HG02798 (cell line): Measurements from ENCODE around the gene SIL1.
"Not testable (repeated sequence)": the region's sequence is repeated elsewhere in the genome, so short reads cannot be mapped to it uniquely, and the experiment has no call there.

ENCODE experiments used
- ATAC-seq: cut with Tn5 transposase; IDR thresholded peaks from one replicate; pipeline ENCODE4 v1.9.1; 2021; ENCODE audit warnings: mild to moderate bottlenecking; ENCODE audit not compliant: unreplicated experiment, poor library complexity

The SIL1 gene

GRCh38 chr5:139205124-139205523 is 7.0 kb upstream of the SIL1 start:
- no peak for ATAC-seq

DNA sequence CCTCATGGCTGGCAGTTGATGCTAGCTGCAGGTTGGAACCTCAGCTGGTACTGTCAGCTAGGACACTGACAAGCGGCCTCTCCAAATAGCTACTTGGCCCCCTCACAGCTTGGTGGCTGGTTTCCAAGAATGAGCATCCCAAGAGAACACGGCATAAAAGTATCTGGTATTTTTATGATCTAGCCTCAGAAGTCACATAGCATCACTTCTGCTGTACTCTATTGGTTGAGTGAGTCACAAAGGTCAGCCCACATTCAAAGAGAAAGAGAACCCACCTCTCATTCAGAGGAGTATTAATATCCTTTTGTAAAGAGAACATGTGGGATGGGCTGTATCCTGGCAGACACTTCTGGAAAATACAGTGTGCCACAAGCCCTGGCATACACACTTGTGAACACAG is 6.0 kb upstream of the SIL1 start:
- ATAC-seq = no peak

DNA sequence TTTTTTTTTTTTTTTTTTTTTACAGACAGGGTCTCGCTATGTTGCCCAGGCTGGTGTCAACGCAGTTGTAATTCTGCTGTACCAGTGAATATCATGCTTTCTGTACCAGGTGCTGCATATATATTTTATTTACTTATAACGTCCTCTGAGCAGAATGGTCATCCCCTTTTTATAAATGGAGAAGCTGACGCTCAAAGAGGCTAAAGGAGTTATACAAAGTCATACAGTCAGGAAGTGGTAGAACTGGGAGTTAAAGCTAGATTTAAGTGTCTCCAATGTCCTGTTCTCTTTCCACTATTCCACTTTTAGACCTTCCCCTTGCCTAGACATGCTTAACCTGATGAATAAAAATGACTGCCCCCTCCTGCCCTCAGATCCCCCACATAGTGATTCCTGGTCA is 1.2 kb upstream of the SIL1 start:
- no peak for ATAC-seq

DNA sequence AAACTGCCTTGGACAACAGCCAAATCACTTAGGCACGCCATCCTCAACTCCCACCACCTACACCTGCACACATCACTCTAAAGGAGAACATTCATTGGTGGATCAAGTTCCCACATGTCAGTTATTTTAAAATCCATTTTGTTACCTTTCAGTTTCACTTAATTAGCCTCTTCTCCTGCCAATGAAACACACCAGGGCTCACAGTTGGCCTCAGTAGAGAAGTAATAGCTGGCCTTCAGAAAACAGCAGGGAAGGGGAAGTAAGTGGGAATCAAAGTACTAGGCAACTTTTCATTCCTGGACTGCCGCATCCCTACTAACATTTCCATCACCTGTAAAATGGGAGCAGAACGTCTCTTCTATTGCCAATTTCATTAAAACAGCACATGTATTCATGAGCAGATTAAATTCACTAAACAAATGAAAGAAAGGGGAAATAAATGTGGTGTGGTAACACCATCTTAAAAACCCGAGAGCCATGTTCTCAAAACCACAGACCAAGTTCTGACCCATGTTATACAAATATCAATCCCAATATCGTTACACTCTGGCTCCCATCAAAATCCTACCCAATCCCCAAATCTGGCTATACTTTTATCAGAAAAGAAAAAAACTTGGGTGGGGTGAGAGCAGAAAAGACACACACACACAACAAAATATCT is 1.7 kb downstream of the SIL1 start:
- no peak for ATAC-seq

DNA sequence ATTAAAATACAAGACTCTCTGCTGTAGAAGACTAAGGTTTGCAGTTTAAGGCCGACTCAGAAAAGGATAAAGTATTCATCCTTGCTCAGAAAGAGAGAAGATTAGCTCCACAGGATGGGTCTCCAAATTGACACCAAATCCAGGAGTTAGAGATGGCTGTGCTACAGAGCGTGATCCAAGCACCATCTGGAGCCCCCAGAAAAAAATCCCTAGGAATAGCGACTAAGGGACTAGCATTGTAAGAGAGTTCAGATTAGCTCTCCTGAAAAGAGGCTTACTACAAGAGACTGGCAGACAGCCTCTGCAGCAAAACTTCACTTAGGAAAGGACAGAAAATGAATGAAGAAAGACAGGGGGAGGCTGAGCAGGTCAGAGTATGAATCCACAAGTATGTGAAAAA is 3.7 kb downstream of the SIL1 start:
- no peak for ATAC-seq

- ATAC-seq = no peak
Measured at GRCh38 chr5:139193928-139194327, 4.2 kb downstream of the SIL1 start.

GRCh38 chr5:139192906-139193305 is 5.3 kb downstream of the SIL1 start:
- not testable (repeated sequence) for ATAC-seq

- not testable (repeated sequence) for ATAC-seq
Measured at GRCh38 chr5:139191954-139192353, 6.2 kb downstream of the SIL1 start.

- no peak for ATAC-seq
Measured at GRCh38 chr5:139190125-139190524, 8.0 kb downstream of the SIL1 start.

- no peak for ATAC-seq
Measured at GRCh38 chr5:139188558-139189270, 9.5 kb downstream of the SIL1 start.

DNA sequence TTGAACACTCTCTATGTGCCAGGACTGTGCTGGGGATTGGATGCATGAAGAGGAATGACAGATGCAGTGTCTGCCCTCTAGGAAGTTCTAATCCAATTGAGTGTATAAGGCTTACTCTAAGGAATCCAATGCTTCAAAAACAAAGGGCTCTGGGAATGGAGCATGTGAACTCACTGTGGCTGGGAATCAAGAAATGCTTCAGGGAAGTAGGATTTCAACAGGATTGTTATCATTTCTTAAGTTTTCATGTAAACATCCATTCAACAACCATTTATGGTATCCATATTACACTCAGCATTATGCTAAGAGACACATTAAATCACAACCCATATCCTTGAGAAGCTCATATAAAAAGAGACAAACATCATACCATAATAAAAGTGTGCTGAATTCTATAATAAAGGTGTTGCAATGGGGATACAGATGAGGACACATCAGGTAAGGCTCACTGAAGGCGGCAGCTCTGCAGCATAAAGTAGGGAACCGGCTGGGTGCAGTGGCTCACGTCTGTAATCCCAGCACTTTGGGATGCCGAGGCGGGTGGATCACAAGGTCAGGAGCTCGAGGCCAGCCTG is 11.3 kb downstream of the SIL1 start:
- ATAC-seq = no peak

GRCh38 chr5:139186261-139186660 is 11.9 kb downstream of the SIL1 start:
- no peak for ATAC-seq

DNA sequence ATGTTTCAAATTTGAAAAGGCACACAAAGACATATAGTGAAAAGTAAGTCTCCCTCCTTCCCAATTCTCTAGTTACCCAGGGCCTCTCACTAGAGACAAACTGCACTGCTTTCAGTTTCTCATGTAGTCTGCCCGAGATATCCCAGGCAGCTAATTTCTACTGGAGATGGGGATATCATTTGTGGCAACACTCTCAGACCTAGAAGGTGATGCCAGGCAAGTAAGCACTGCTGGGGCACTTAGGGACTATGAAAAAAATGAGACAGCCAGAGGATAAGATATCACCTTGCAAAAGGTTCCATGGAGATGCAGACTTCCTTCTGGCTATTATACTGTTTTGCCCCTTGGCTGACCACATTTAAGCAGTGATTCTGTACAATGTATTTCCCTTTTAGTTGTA is 12.6 kb downstream of the SIL1 start:
- ATAC-seq = no peak

DNA sequence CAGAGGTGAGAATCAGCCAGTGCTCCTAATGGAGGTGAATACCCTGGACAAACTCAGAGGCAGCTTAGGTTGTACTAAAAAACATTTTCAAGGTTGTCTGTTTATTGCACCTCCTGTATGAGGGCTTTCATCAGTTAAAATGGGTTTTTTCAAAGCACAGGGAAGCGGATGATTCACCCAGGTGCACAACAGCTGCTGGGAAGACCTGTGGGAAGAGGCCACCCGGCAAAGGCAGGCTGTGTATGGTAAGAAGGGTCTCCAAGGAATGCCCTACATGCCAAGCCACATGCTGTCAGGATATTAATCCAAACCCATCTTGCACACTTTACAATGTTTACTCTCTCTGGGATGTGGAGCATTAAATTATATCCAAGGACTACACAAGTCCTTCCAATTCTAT is 14.7 kb downstream of the SIL1 start:
- no peak for ATAC-seq

- no peak for ATAC-seq
Measured at GRCh38 chr5:139182528-139183296, 15.5 kb downstream of the SIL1 start.

- no peak for ATAC-seq
Measured at GRCh38 chr5:139181835-139182452, 16.2 kb downstream of the SIL1 start.

- ATAC-seq = no peak
Measured at GRCh38 chr5:139181322-139181730, 16.8 kb downstream of the SIL1 start.

DNA sequence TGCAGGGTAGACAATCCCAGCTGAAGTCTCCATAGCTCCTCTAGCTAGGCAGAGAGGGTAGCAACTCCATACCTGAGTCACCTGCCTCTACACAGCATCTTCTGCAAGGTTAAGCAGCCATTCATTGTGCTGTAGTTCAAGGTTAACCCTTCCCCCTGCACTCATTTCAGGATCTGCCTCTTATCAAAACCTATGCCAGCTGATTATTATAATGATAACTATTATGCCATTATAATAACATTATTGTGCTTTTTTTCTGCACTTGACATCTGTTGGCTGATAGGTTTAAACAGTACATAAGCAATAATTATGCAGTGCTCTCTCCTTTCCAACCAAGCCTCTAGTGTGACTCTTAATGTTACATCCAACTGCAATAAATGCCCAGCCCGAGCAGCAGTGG is 17.3 kb downstream of the SIL1 start:
- ATAC-seq = no peak

- not testable (repeated sequence) for ATAC-seq
Measured at GRCh38 chr5:139179778-139180513, 18.2 kb downstream of the SIL1 start.

DNA sequence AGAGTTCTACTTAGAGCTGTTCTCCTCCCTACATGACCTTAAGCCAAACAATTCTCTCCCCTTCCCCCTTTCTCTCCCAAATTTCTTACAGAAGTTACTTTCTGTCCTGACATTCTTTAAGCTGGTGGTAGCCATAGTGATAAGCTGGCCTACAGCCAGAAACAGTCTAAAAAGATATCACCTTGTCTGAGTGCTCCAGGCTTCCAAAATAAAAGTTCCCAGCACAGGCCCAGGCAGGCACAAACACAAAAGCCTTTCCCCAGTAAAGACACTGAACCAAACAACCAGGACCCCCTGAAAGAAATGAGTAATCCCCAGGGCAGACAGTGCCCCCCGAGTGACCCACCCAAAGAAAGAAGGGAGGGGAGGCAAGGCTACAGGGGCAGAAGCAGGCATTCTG is 19.2 kb downstream of the SIL1 start:
- ATAC-seq = no peak
